Loucy (cell line): ENCODE results near the gene CHST11.
A peak's percentile ranks its signal among the peaks of the same experiment; 100 is the strongest.

Source experiments
- H2AFZ ChIP-seq: fragments of 200-600 bp; sonication (generic); 2 replicates; pipeline ENCODE4 v1.6.0; 2016; ENCODE audit warnings: antibody characterized with exemption, mild to moderate bottlenecking, low read length, moderate library complexity
- H3F3A ChIP-seq: fragments of 200-600 bp; 2 replicates; pipeline ENCODE4 v1.6.0; 2016; ENCODE audit warnings: antibody characterized with exemption, low read depth, mild to moderate bottlenecking
- H3K27me3 ChIP-seq: fragments of 200-600 bp; sonication (generic); 2 replicates; pipeline ENCODE4 v1.6.1; 2014; ENCODE audit warnings: low read length, mild to moderate bottlenecking; ENCODE audit not compliant: insufficient read depth, poor library complexity, severe bottlenecking
- H3K36me3 ChIP-seq: fragments of 200-600 bp; sonication (generic); 2 replicates; pipeline ENCODE4 v1.6.1; 2016; ENCODE audit warnings: low read length; ENCODE audit not compliant: insufficient read depth
- H3K4me1 ChIP-seq: fragments of 200-600 bp; sonication (generic); 2 replicates; pipeline ENCODE4 v1.5.1; 2014; ENCODE audit warnings: low read length, mild to moderate bottlenecking; ENCODE audit not compliant: insufficient read depth, poor library complexity, severe bottlenecking
- H3K4me2 ChIP-seq: fragments of 200-600 bp; sonication (generic); 2 replicates; pipeline ENCODE4 v1.6.0; 2014; ENCODE audit warnings: antibody characterized with exemption, low read length, low read depth, mild to moderate bottlenecking; ENCODE audit not compliant: poor library complexity, severe bottlenecking
- H3K4me3 ChIP-seq: fragments of 200-600 bp; sonication (generic); 2 replicates; pipeline ENCODE4 v1.5.1; 2014; ENCODE audit warnings: low read length, mild to moderate bottlenecking, mixed read lengths; ENCODE audit not compliant: poor library complexity, severe bottlenecking
- H3K79me2 ChIP-seq: fragments of 200-600 bp; sonication (generic); 2 replicates; pipeline ENCODE4 v1.6.1; 2014; ENCODE audit warnings: low read length; ENCODE audit not compliant: insufficient read depth
- H3K9ac ChIP-seq: fragments of 200-600 bp; sonication (generic); 2 replicates; pipeline ENCODE4 v1.6.0; 2014; ENCODE audit warnings: mild to moderate bottlenecking, low read depth, low read length, moderate library complexity; ENCODE audit not compliant: poor library complexity, severe bottlenecking
- H3K9me2 ChIP-seq: fragments of 200-600 bp; sonication (generic); replicated peaks from 2 replicates; pipeline ENCODE4 v1.6.1; 2016; ENCODE audit warnings: low read depth, low read length, mixed read lengths
- H3K9me3 ChIP-seq: fragments of 200-600 bp; sonication (generic); 2 replicates; pipeline ENCODE4 v1.6.1; 2014; ENCODE audit warnings: mild to moderate bottlenecking, antibody characterized with exemption, low read length, low read depth; ENCODE audit not compliant: insufficient read depth
- H4K20me1 ChIP-seq: fragments of 200-600 bp; sonication (generic); 2 replicates; pipeline ENCODE4 v1.6.0; 2014; ENCODE audit warnings: antibody characterized with exemption, low read length, mild to moderate bottlenecking; ENCODE audit not compliant: insufficient read depth, poor library complexity, severe bottlenecking
- CTCF ChIP-seq: fragments of 200-600 bp; sonication (generic); conservative IDR thresholded peaks from 2 replicates; pipeline ENCODE4 v1.5.1; 2014; ENCODE audit warnings: mild to moderate bottlenecking, antibody characterized with exemption, low read length
- EZH2phosphoT487 ChIP-seq: fragments of 200-600 bp; IDR thresholded peaks from 2 replicates; pipeline ENCODE4 v1.6.1; 2018; ENCODE audit warnings: antibody characterized with exemption, mild to moderate bottlenecking, moderate library complexity, borderline replicate concordance

Gene CHST11

GRCh38 chr12:104519190-104520019, 62.7 kb downstream of the CHST11 start:
- H3K4me1 ChIP-seq = peaks cover 98% of the 10 kb centered on the region
- peaks cover 8% of the 10 kb centered on the region for H3F3A ChIP-seq
- H3K9me2 ChIP-seq = no peaks in the 10 kb centered on the region
- H3K27me3 ChIP-seq = no peaks in the 10 kb centered on the region
- H2AFZ ChIP-seq = no peak overlapping the region
- H3K4me3 ChIP-seq = peak overlapping the region; percentile 46
- TF ChIP-seq EZH2phosphoT487 = no peak
- no peak for TF ChIP-seq CTCF
- H3K36me3 ChIP-seq = peaks cover 15% of the 10 kb centered on the region; the same call in 1 of the 2 replicates
- peak overlapping the region; percentile 66 for H3K4me2 ChIP-seq
- no peaks in the 10 kb centered on the region for H3K9me3 ChIP-seq
- H4K20me1 ChIP-seq = peaks cover 88% of the 10 kb centered on the region
- H3K79me2 ChIP-seq = peaks cover 95% of the 10 kb centered on the region
- H3K9ac ChIP-seq = peak overlapping the region; percentile 69

GRCh38 chr12:104520242-104520900, 63.6 kb downstream of the CHST11 start:
- Histone ChIP-seq H3K9me2 (no peaks in the 10 kb centered on the region), H3F3A (peaks cover 8% of the 10 kb centered on the region), H3K79me2 (peaks cover 95% of the 10 kb centered on the region), H2AFZ (no peak overlapping the region), H3K4me1 (peaks cover 99% of the 10 kb centered on the region), H3K36me3 (peaks cover 17% of the 10 kb centered on the region; the same call in 1 of the 2 replicates), H4K20me1 (peaks cover 88% of the 10 kb centered on the region), H3K27me3 (no peaks in the 10 kb centered on the region), H3K4me3 (peak overlapping the region; percentile 40), H3K4me2 (peak overlapping the region; percentile 66), H3K9me3 (no peaks in the 10 kb centered on the region), H3K9ac (peak overlapping the region; percentile 68)
- TF ChIP-seq CTCF = no peak
- TF ChIP-seq EZH2phosphoT487 = no peak

GRCh38 chr12:104521731-104522130, 65.0 kb downstream of the CHST11 start:
- Histone ChIP-seq H3K4me3 (no peak overlapping the region), H3F3A (peaks cover 8% of the 10 kb centered on the region), H3K79me2 (peaks cover 95% of the 10 kb centered on the region), H3K9me3 (no peaks in the 10 kb centered on the region), H3K9me2 (no peaks in the 10 kb centered on the region), H3K27me3 (no peaks in the 10 kb centered on the region), H4K20me1 (peaks cover 88% of the 10 kb centered on the region), H3K36me3 (peaks cover 19% of the 10 kb centered on the region; the same call in 1 of the 2 replicates), H3K4me1 (peaks cover 99% of the 10 kb centered on the region), H2AFZ (no peak overlapping the region), H3K9ac (peak overlapping the region; percentile 68), H3K4me2 (peak overlapping the region; percentile 66)
- TF ChIP-seq CTCF = no peak
- no peak for TF ChIP-seq EZH2phosphoT487
